H9 (cell line): Measurements from ENCODE around the gene SBF1. TPM values are rescaled to one million over a fixed set of nuclear protein-coding genes. Genes with fewer than 3 reads are reported as not detected.

ENCODE experiments used
- DNase-seq: peaks from one replicate; pipeline ENCODE4 v3.0.0-alpha.2; 2017
- H2AFZ ChIP-seq: one replicate; pipeline ENCODE4 v1.6.1; 2013; ENCODE audit warnings: mild to moderate bottlenecking, low read length, control low read depth, moderate library complexity
- H2AK5ac ChIP-seq: 2 replicates; pipeline ENCODE4 v1.6.1; 2013; ENCODE audit warnings: low read length, control low read depth, mixed read lengths; ENCODE audit not compliant: insufficient read length
- H2BK120ac ChIP-seq: one replicate; pipeline ENCODE4 v1.6.1; 2013; ENCODE audit warnings: low read depth, mild to moderate bottlenecking, low read length, control low read depth, inconsistent platforms; ENCODE audit not compliant: poor library complexity, severe bottlenecking
- H2BK12ac ChIP-seq: 2 replicates; pipeline ENCODE4 v1.6.1; 2013; ENCODE audit warnings: low read length, control low read depth, mixed read lengths, low read depth; ENCODE audit not compliant: insufficient read length
- H2BK15ac ChIP-seq: 2 replicates; pipeline ENCODE4 v1.6.1; 2013; ENCODE audit warnings: low read depth, low read length, control low read depth
- H2BK20ac ChIP-seq: one replicate; pipeline ENCODE4 v1.6.1; 2013; ENCODE audit warnings: low read depth, mild to moderate bottlenecking, low read length, control low read depth, inconsistent platforms; ENCODE audit not compliant: poor library complexity, severe bottlenecking
- H2BK5ac ChIP-seq: 2 replicates; pipeline ENCODE4 v1.6.1; 2013; ENCODE audit warnings: low read length, control low read depth, mixed read lengths; ENCODE audit not compliant: insufficient read length
- H3K14ac ChIP-seq: 2 replicates; pipeline ENCODE4 v1.6.1; 2013; ENCODE audit warnings: low read length, control low read depth; ENCODE audit not compliant: insufficient read depth
- H3K18ac ChIP-seq: 2 replicates; pipeline ENCODE4 v1.6.1; 2013; ENCODE audit warnings: low read depth, mild to moderate bottlenecking, mixed read lengths, low read length, control low read depth; ENCODE audit not compliant: insufficient read length
- H3K23ac ChIP-seq: 2 replicates; pipeline ENCODE4 v1.6.1; 2013; ENCODE audit warnings: low read length, control low read depth, mixed read lengths, low read depth; ENCODE audit not compliant: insufficient read length
- H3K23me2 ChIP-seq: 2 replicates; pipeline ENCODE4 v1.6.1; 2013; ENCODE audit warnings: low read depth, mild to moderate bottlenecking, mixed read lengths, low read length, control low read depth; ENCODE audit not compliant: insufficient read length, poor library complexity, severe bottlenecking
- H3K27ac ChIP-seq: 2 replicates; pipeline ENCODE4 v1.5.1; 2013; ENCODE audit warnings: low read length, control low read depth, mixed read lengths, low read depth; ENCODE audit not compliant: insufficient read length
- H3K27me3 ChIP-seq: 2 replicates; pipeline ENCODE4 v1.6.1; 2013; ENCODE audit warnings: low read length, control low read depth, inconsistent platforms; ENCODE audit not compliant: insufficient read depth
- H3K4ac ChIP-seq: 2 replicates; pipeline ENCODE4 v1.6.1; 2013; ENCODE audit warnings: low read depth, mild to moderate bottlenecking, control low read depth, inconsistent platforms, low read length, moderate library complexity
- H3K4me1 ChIP-seq: 2 replicates; pipeline ENCODE4 v1.6.1; 2013; ENCODE audit warnings: low read length, control low read depth, inconsistent platforms; ENCODE audit not compliant: insufficient read depth
- H3K4me2 ChIP-seq: 2 replicates; pipeline ENCODE4 v1.6.1; 2013; ENCODE audit warnings: low read length, control low read depth, mixed read lengths; ENCODE audit not compliant: insufficient read length, insufficient read depth
- H3K56ac ChIP-seq: 2 replicates; pipeline ENCODE4 v1.6.1; 2013; ENCODE audit warnings: low read depth, mild to moderate bottlenecking, mixed read lengths, low read length, control low read depth; ENCODE audit not compliant: insufficient read length
- H3K79me1 ChIP-seq: 2 replicates; pipeline ENCODE4 v1.6.1; 2013; ENCODE audit warnings: low read depth, mild to moderate bottlenecking, moderate library complexity, low read length, control low read depth, inconsistent platforms; ENCODE audit not compliant: insufficient read depth, poor library complexity, severe bottlenecking
- H3K79me2 ChIP-seq: 2 replicates; pipeline ENCODE4 v1.6.1; 2013; ENCODE audit warnings: low read length, control low read depth, inconsistent platforms; ENCODE audit not compliant: insufficient read depth
- H3K9ac ChIP-seq: 2 replicates; pipeline ENCODE4 v1.6.1; 2013; ENCODE audit warnings: low read length, control low read depth, mixed read lengths; ENCODE audit not compliant: insufficient read length; ENCODE audit errors: extremely low read depth
- H3K9me3 ChIP-seq: one replicate; pipeline ENCODE4 v1.6.1; 2013; ENCODE audit warnings: low read depth, low read length, inconsistent platforms; ENCODE audit not compliant: control insufficient read depth
- H3T11ph ChIP-seq: one replicate; pipeline ENCODE4 v1.6.1; 2013; ENCODE audit warnings: mild to moderate bottlenecking, low read length, control low read depth, inconsistent platforms
- H4K20me1 ChIP-seq: one replicate; pipeline ENCODE4 v1.6.1; 2013; ENCODE audit not compliant: control insufficient read depth, insufficient read length, insufficient read depth
- H4K5ac ChIP-seq: 2 replicates; pipeline ENCODE4 v1.6.1; 2013; ENCODE audit warnings: low read depth, mild to moderate bottlenecking, mixed read lengths, low read length, control low read depth; ENCODE audit not compliant: insufficient read length
- H4K8ac ChIP-seq: replicated peaks from 2 replicates; pipeline ENCODE4 v1.6.1; 2013; ENCODE audit warnings: low read length, control low read depth, mixed read lengths, low read depth; ENCODE audit not compliant: insufficient read length
- H4K91ac ChIP-seq: 2 replicates; pipeline ENCODE4 v1.6.1; 2013; ENCODE audit warnings: low read depth, mild to moderate bottlenecking, moderate library complexity, mixed read lengths, low read length, control low read depth; ENCODE audit not compliant: insufficient read length
- H3K27ac Mint-ChIP-seq, 3 experiments: 2 replicates in 2 of 3; 3 replicates in 1 of 3; pipeline ENCODE4 v1.8.0; 2020 to 2021; ENCODE audit warnings: mixed read lengths in 3 of 3, mild to moderate bottlenecking in 1 of 3, moderate library complexity in 1 of 3
- H3K27me3 Mint-ChIP-seq: 2 replicates; pipeline ENCODE4 v1.8.0; 2021; ENCODE audit warnings: low read depth, mild to moderate bottlenecking, moderate library complexity, mixed read lengths
- H3K36me3 Mint-ChIP-seq, 3 experiments: 2 replicates in 2 of 3; 3 replicates in 1 of 3; pipeline ENCODE4 v1.8.0; 2020 to 2021; ENCODE audit warnings: low read depth in 3 of 3, mixed read lengths in 3 of 3; ENCODE audit not compliant: insufficient read depth in 1 of 3
- H3K4me1 Mint-ChIP-seq, 2 experiments: 2 replicates each; pipeline ENCODE4 v1.8.0; 2020; ENCODE audit warnings: mixed read lengths in 2 of 2
- H3K4me3 Mint-ChIP-seq, 2 experiments: 2 replicates in 1 of 2; 3 replicates in 1 of 2; pipeline ENCODE4 v1.8.0; 2020 to 2021; ENCODE audit warnings: mild to moderate bottlenecking in 2 of 2, mixed read lengths in 2 of 2, moderate library complexity in 1 of 2
- H3K9me3 Mint-ChIP-seq, 2 experiments: 2 replicates in 1 of 2; 3 replicates in 1 of 2; pipeline ENCODE4 v1.8.0; 2020; ENCODE audit warnings: mild to moderate bottlenecking in 2 of 2, mixed read lengths in 2 of 2, moderate library complexity in 1 of 2
- CTCF ChIP-seq: fragments of 200-600 bp; sonication (generic); conservative IDR thresholded peaks from 3 replicates; pipeline ENCODE4 v1.8.0; 2021; ENCODE audit warnings: antibody characterized with exemption, mild to moderate bottlenecking
- WGBS: extraction: QIAGEN DNeasy Blood & Tissue Kit; methylation state at CpG from one replicate; pipeline ENCODE4 v1.1.7; 2013; ENCODE audit warnings: missing lambda C conversion rate, low lambda C conversion rate, mixed read lengths; ENCODE audit not compliant: insufficient read length; ENCODE audit errors: extremely low coverage; 5-methylcytosine and 5-hydroxymethylcytosine counted together
- total RNA-seq: library from RNA; stranded (reverse); gene quantifications from 2 replicates; pipeline ENCODE4 v1.2.1, GENCODE V29; 2021

The SBF1 gene
- total RNA-seq, 1 experiment from 2014 or later = 69.8 TPM

DNA sequence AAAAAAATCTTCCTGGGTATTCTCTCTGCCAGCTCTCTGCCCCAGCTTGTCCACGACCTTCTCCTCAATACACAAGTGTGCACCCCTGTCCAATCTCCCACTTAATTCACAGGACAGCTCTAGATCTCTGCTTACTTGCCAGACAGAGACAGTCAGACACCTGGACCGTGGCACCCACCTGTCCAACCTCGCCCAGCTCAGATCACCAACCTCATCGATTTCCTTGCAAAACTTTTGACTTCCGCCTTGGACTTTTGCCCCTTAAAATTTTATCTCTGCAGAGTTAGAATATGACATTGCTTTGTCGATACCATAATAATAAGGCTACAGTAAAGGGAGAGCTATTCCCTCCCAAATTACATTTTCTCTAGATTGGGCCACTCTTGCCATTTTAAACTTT, 22.3 kb upstream of the SBF1 start:
- H2BK20ac ChIP-seq = no peak overlapping the region
- no peaks in the 10 kb centered on the region for H3K4me1 ChIP-seq
- H4K91ac ChIP-seq = no peak overlapping the region
- no peak overlapping the region for H3K14ac ChIP-seq
- H4K5ac ChIP-seq = no peak overlapping the region
- no CpG with 5 or more reads among the region's 6 CpGs for WGBS
- H3K56ac ChIP-seq = no peak overlapping the region
- no peak overlapping the region for H3K4ac ChIP-seq
- H3K23ac ChIP-seq = no peak overlapping the region
- H3K27ac ChIP-seq = no peak overlapping the region
- no peak overlapping the region for H3K9ac ChIP-seq
- H2BK120ac ChIP-seq = no peak overlapping the region
- no peaks in the 10 kb centered on the region for H3K79me2 ChIP-seq
- H3K9me3 ChIP-seq = no peaks in the 10 kb centered on the region
- H3K4me3 Mint-ChIP-seq = no peak overlapping the region
- H2BK15ac ChIP-seq = no peak overlapping the region
- TF ChIP-seq CTCF = no peak
- H3K27me3 ChIP-seq = no peaks in the 10 kb centered on the region
- no peak overlapping the region for H2BK12ac ChIP-seq
- no peak overlapping the region for H2BK5ac ChIP-seq
- H3K4me1 Mint-ChIP-seq = peaks cover 5 to 6% of the 10 kb centered on the region in 2 experiments
- peaks cover 0 to under 1% (median 0%) of the 10 kb centered on the region in 3 experiments; a peak in 2 of 7 replicates for H3K36me3 Mint-ChIP-seq
- no peak overlapping the region for H2AFZ ChIP-seq
- no peaks in the 10 kb centered on the region for H3K23me2 ChIP-seq
- H3K18ac ChIP-seq = no peak overlapping the region
- H3K27ac Mint-ChIP-seq = no peak overlapping the region
- no peaks in the 10 kb centered on the region for H4K20me1 ChIP-seq
- peaks cover 0 to 3% of the 10 kb centered on the region in 2 experiments; a peak in 2 of 5 replicates for H3K9me3 Mint-ChIP-seq
- no peaks in the 10 kb centered on the region for H3K79me1 ChIP-seq
- no peak overlapping the region for H4K8ac ChIP-seq
- H3K4me2 ChIP-seq = no peak overlapping the region
- no peak overlapping the region for H3T11ph ChIP-seq
- H2AK5ac ChIP-seq = no peak overlapping the region
- no peak for DNase-seq
- peaks cover 16% of the 10 kb centered on the region for H3K27me3 Mint-ChIP-seq
